GM21825 (cell line): ENCODE data around the gene IER5L.

ENCODE experiments used
- ATAC-seq: cut with Tn5 transposase; IDR thresholded peaks from one replicate; pipeline ENCODE4 v1.9.1; 2021; ENCODE audit warnings: mild to moderate bottlenecking, moderate library complexity; ENCODE audit not compliant: unreplicated experiment

IER5L gene

GRCh38 chr9:129177791-129178567 is at the start of gene IER5L:
TSS of gene IER5L (minus strand) at chr9:129178261. CDS start at chr9:129178052, 209 bp downstream.
- ATAC-seq, result peak; percentile 64

GRCh38 chr9:129227843-129228189 is 49.8 kb upstream of the IER5L start:
- ATAC-seq, result no peak

- no peak for ATAC-seq
These were observed 47.8 kb upstream of the IER5L start for GRCh38 chr9:129225815-129226214.

- no peak for ATAC-seq
These were observed 47.4 kb upstream of the IER5L start for GRCh38 chr9:129225490-129225778.

- ATAC-seq, result no peak
These were observed 46.8 kb upstream of the IER5L start for GRCh38 chr9:129224618-129225489.

GRCh38 chr9:129223551-129224208 is 45.6 kb upstream of the IER5L start:
- no peak for ATAC-seq

GRCh38 chr9:129222819-129223218 is 44.8 kb upstream of the IER5L start:
- ATAC-seq, result no peak

GRCh38 chr9:129221979-129222635 is 44.0 kb upstream of the IER5L start:
- no peak for ATAC-seq

GRCh38 chr9:129221233-129221632 is 43.2 kb upstream of the IER5L start:
- no peak for ATAC-seq

GRCh38 chr9:129220771-129221170 is 42.7 kb upstream of the IER5L start:
- ATAC-seq, result no peak

GRCh38 chr9:129218918-129219317 is 40.9 kb upstream of the IER5L start:
- no peak for ATAC-seq

GRCh38 chr9:129218272-129218625 is 40.2 kb upstream of the IER5L start:
- ATAC-seq, result no peak

- ATAC-seq, result no peak
These were observed 35.5 kb upstream of the IER5L start for GRCh38 chr9:129213551-129213950.

GRCh38 chr9:129211686-129212085 is 33.6 kb upstream of the IER5L start:
- ATAC-seq, result no peak

GRCh38 chr9:129210125-129210524 is 32.1 kb upstream of the IER5L start:
- ATAC-seq, result no peak

GRCh38 chr9:129209580-129209979 is 31.5 kb upstream of the IER5L start:
- no peak for ATAC-seq

GRCh38 chr9:129209109-129209508 is 31.0 kb upstream of the IER5L start:
- ATAC-seq, result no peak

- no peak for ATAC-seq
These were observed 30.4 kb upstream of the IER5L start for GRCh38 chr9:129208207-129209032.

- ATAC-seq, result no peak
These were observed 28.8 kb upstream of the IER5L start for GRCh38 chr9:129206905-129207304.

GRCh38 chr9:129206401-129206800 is 28.3 kb upstream of the IER5L start:
- no peak for ATAC-seq
